ENCODE measurements around the gene SGIP1. TPM values are rescaled to one million over a fixed set of nuclear protein-coding genes. Genes with fewer than 3 reads are reported as not detected.

SGIP1 gene
- total RNA-seq, 1 donor from 2014 or later: 75.2 TPM

DNA sequence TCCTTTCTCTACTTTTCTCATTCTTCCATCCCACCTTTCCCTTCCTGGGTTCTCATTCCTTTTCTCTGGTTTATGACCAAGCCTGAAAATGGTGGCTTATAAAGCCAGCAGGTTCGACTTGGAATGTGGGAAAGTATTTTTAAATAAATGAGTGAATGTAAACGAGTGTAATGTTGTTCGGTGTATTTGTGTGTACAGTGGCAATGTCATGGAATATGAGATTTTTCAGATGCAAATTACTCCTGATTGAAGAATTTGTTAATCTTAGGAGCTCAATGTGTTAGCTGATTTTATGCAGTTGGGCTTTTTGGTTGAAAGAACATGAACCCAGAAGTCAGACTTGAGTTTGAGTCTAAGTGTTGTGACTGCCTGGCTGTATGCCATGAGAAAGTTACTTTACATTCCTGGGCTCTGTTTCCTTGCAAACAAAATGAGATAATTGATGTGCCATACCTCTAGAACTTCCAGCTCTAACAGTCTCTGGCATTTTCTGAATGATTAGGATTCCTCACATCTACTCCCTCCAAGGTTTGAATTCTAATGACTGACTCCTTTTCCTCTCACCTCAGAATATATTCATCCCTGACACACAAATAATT is 6.6 kb downstream of the SGIP1 start:
- no peaks in the 10 kb centered on the region for H3K9me3 Mint-ChIP-seq (ENCODE audit: unreplicated experiment)
- peaks cover 6% of the 10 kb centered on the region for H3K4me1 Mint-ChIP-seq (ENCODE audit: low read depth, unreplicated experiment)
- H3K27ac Mint-ChIP-seq (ENCODE audit: unreplicated experiment): no peak overlapping the region
- H3K36me3 Mint-ChIP-seq (ENCODE audit: unreplicated experiment): no peaks in the 10 kb centered on the region
- TF ChIP-seq, protein P1, sequence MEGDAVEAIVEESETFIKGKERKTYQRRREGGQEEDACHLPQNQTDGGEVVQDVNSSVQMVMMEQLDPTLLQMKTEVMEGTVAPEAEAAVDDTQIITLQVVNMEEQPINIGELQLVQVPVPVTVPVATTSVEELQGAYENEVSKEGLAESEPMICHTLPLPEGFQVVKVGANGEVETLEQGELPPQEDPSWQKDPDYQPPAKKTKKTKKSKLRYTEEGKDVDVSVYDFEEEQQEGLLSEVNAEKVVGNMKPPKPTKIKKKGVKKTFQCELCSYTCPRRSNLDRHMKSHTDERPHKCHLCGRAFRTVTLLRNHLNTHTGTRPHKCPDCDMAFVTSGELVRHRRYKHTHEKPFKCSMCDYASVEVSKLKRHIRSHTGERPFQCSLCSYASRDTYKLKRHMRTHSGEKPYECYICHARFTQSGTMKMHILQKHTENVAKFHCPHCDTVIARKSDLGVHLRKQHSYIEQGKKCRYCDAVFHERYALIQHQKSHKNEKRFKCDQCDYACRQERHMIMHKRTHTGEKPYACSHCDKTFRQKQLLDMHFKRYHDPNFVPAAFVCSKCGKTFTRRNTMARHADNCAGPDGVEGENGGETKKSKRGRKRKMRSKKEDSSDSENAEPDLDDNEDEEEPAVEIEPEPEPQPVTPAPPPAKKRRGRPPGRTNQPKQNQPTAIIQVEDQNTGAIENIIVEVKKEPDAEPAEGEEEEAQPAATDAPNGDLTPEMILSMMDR (IDR thresholded peaks at IDR 0.05; ENCODE audit: partially characterized antibody, unreplicated experiment): no peak
- no peaks in the 10 kb centered on the region for H3K27me3 Mint-ChIP-seq (ENCODE audit: unreplicated experiment)
- no peak overlapping the region for H3K4me3 Mint-ChIP-seq (ENCODE audit: unreplicated experiment)
- DNase-seq: no peak

DNA sequence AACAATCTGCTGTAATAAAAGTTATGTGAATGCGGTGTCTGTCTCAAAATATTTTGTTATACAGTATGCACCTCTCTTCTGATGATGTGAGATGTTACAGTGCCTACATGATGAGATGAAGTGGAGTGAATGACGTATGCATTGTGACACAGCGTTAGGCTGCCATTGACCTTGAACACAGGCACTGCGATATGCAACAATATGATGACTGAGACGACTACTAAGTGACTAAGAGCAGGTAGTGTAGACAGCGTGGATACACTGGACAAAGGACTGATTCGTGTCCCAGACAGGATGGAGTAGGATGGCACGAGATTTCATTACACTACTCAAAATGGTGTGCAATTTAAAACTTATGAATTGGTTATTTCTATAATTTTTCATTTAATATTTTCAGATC is 8.4 kb downstream of the SGIP1 start:
- TF ChIP-seq, protein P1 (IDR thresholded peaks at IDR 0.05; ENCODE audit: partially characterized antibody, unreplicated experiment): no peak
- no peak overlapping the region for H3K27ac Mint-ChIP-seq (ENCODE audit: unreplicated experiment)
- DNase-seq: no peak
- H3K9me3 Mint-ChIP-seq (ENCODE audit: unreplicated experiment): no peaks in the 10 kb centered on the region
- no peaks in the 10 kb centered on the region for H3K36me3 Mint-ChIP-seq (ENCODE audit: unreplicated experiment)
- peaks cover 6% of the 10 kb centered on the region for H3K4me1 Mint-ChIP-seq (ENCODE audit: low read depth, unreplicated experiment)
- H3K27me3 Mint-ChIP-seq (ENCODE audit: unreplicated experiment): no peaks in the 10 kb centered on the region
- H3K4me3 Mint-ChIP-seq (ENCODE audit: unreplicated experiment): no peak overlapping the region

DNA sequence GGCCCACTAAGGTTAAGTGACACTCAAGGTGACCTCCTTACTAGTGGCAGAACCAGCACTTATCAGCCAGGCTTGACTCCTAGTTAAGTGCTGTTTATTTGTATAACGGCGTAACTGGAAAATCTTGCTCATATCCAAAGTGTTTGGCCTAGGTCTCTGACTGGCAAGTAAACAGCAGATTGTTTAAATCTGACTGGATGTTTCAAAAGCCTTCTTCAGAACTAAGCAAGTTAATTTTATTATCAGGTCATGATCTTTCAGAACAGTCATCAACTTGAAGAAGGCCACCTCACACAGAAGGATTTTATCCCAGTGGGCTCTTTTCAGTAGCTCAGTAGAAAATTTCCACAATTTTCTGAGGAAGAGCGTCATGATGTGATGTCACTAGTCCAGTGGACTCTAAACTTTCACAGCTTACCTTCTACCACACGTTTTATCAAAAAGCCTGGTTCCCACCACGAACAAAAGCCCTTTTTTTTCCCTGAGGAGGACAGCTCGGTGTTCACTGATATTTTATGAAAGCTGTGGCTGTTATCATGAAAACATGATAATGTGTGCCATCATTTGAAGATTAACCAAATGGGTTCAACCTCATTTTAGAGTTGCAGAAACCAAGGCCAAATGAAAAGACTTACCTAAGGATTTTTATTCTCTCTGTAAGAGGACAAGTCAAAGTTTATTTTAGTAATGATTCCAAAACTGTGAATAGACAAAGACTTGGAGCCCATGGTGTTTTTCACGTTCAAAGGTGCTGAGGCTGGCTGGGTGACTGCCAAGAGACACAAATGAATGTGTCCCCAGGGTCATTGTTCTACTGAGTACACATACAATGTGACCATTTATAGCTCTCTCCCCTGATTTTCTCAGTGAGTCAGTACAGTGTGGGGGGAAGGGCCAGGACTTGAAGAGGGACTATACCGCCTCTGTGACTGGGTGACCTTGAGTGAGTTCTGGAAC is 9.1 kb downstream of the SGIP1 start:
- no peak for DNase-seq
- no peak overlapping the region for H3K27ac Mint-ChIP-seq (ENCODE audit: unreplicated experiment)
- H3K9me3 Mint-ChIP-seq (ENCODE audit: unreplicated experiment): no peaks in the 10 kb centered on the region
- peaks cover 6% of the 10 kb centered on the region for H3K4me1 Mint-ChIP-seq (ENCODE audit: low read depth, unreplicated experiment)
- no peak overlapping the region for H3K4me3 Mint-ChIP-seq (ENCODE audit: unreplicated experiment)
- no peaks in the 10 kb centered on the region for H3K36me3 Mint-ChIP-seq (ENCODE audit: unreplicated experiment)
- TF ChIP-seq, protein P1 (IDR thresholded peaks at IDR 0.05; ENCODE audit: partially characterized antibody, unreplicated experiment): no peak
- no peaks in the 10 kb centered on the region for H3K27me3 Mint-ChIP-seq (ENCODE audit: unreplicated experiment)

- H3K27me3 Mint-ChIP-seq (ENCODE audit: unreplicated experiment): no peaks in the 10 kb centered on the region
- no peak overlapping the region for H3K27ac Mint-ChIP-seq (ENCODE audit: unreplicated experiment)
- TF ChIP-seq, protein P1 (IDR thresholded peaks at IDR 0.05; ENCODE audit: partially characterized antibody, unreplicated experiment): no peak
- no peak for DNase-seq
- H3K4me1 Mint-ChIP-seq (ENCODE audit: low read depth, unreplicated experiment): no peaks in the 10 kb centered on the region
- no peak overlapping the region for H3K4me3 Mint-ChIP-seq (ENCODE audit: unreplicated experiment)
- no peaks in the 10 kb centered on the region for H3K9me3 Mint-ChIP-seq (ENCODE audit: unreplicated experiment)
- no peaks in the 10 kb centered on the region for H3K36me3 Mint-ChIP-seq (ENCODE audit: unreplicated experiment)
Observed at GRCh38 chr1:66546047-66546810, 12.3 kb downstream of the SGIP1 start.
